Measurements from ENCODE around the gene C1QTNF4. TPM values are rescaled to one million over a fixed set of nuclear protein-coding genes. Genes with fewer than 3 reads are reported as not detected.

The C1QTNF4 gene
- total and polyA plus RNA-seq, 2 donors (not counting 1 experiment from before 2014, with no cell fraction given) = 1.6 TPM; not detected in 1

DNA sequence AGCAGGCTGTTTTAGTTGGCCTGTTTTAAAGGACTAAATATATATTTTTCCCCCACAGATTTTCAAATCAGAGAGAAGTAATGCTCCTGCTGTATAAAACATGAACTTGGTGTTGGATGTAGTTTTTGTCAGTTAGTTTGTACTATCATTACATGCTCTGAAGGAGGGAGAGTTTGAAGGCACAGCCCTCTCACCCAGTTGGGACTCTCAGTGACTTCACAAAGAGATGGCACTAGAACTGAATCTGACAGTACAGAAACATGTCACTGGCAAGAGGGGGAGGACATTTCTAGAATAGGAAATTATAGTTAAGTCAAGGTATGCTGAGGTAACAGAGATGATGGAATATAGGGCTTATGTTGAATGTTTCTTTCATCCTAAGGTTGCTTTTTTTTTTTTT lies 21.0 kb upstream of the C1QTNF4 start:
- no peak for DNase-seq
- ATAC-seq (ENCODE audit: low read depth) = no peak
- Mint-ChIP-seq H3K27me3 (no peaks in the 10 kb centered on the region), H3K27ac (no peak overlapping the region), H3K4me1 (peaks cover 15% of the 10 kb centered on the region), H3K4me3 (no peak overlapping the region), H3K9me3 (ENCODE audit: insufficient read depth) (no peaks in the 10 kb centered on the region)
- Histone ChIP-seq H3K9ac (ENCODE audit: low read length) (no peak overlapping the region), H3K4me3 (ENCODE audit: control extremely low read depth in 1 of 5, extremely low read depth in 1 of 5, insufficient read depth in 1 of 5, low read depth in 2 of 5, low read length in 4 of 5) (no peak overlapping the region), H3K27me3 (replicated peaks in 1 of 4; ENCODE audit: control extremely low read depth in 1 of 4, control insufficient read depth in 3 of 4, insufficient read depth in 4 of 4, low read length in 3 of 4) (no peaks in the 10 kb centered on the region), H2AFZ (ENCODE audit: insufficient read depth, low read depth, low read length, poor library complexity, severe bottlenecking) (no peak overlapping the region), H4K20me1 (ENCODE audit: control insufficient read depth, insufficient read depth, low read length, poor library complexity, severe bottlenecking) (no peaks in the 10 kb centered on the region), H3K27ac (ENCODE audit: low read length in 2 of 2) (no peak overlapping the region), H3K79me2 (ENCODE audit: control insufficient read depth, insufficient read depth, low read length) (no peaks in the 10 kb centered on the region), H3K36me3 (replicated peaks in 1 of 2; ENCODE audit: control extremely low read depth in 1 of 2, control insufficient read depth in 1 of 2, extremely low read depth in 1 of 2, insufficient read depth in 2 of 2, low read length in 1 of 2) (peaks cover 15 to 17% of the 10 kb centered on the region in 2 experiments), H3K4me2 (replicated peaks; ENCODE audit: low read depth, low read length, poor library complexity, severe bottlenecking) (no peak overlapping the region), H3K4me1 (ENCODE audit: control insufficient read depth in 2 of 2, insufficient read depth in 2 of 2, low read length in 2 of 2) (peaks cover 12 to 16% of the 10 kb centered on the region in 2 donors), H3K9me3 (ENCODE audit: control extremely low read depth in 1 of 3, control insufficient read depth in 2 of 3, insufficient read depth in 1 of 3, low read length in 2 of 3) (no peaks in the 10 kb centered on the region)
- intact Hi-C loops (cut with micrococcal nuclease) = no loop called here
- no peak for TF ChIP-seq EZH2 (IDR thresholded peaks at IDR 0.05; ENCODE audit: borderline replicate concordance, insufficient read depth, low read depth, low read length, poor library complexity, severe bottlenecking)
- TF ChIP-seq, protein P1, sequence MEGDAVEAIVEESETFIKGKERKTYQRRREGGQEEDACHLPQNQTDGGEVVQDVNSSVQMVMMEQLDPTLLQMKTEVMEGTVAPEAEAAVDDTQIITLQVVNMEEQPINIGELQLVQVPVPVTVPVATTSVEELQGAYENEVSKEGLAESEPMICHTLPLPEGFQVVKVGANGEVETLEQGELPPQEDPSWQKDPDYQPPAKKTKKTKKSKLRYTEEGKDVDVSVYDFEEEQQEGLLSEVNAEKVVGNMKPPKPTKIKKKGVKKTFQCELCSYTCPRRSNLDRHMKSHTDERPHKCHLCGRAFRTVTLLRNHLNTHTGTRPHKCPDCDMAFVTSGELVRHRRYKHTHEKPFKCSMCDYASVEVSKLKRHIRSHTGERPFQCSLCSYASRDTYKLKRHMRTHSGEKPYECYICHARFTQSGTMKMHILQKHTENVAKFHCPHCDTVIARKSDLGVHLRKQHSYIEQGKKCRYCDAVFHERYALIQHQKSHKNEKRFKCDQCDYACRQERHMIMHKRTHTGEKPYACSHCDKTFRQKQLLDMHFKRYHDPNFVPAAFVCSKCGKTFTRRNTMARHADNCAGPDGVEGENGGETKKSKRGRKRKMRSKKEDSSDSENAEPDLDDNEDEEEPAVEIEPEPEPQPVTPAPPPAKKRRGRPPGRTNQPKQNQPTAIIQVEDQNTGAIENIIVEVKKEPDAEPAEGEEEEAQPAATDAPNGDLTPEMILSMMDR (IDR thresholded peaks at IDR 0.05) = no peak
- POLR2A ChIA-PET = interaction anchor here (0.7 kb wide), 1 partner anchor 143 kb away, joined by 13 read pairs; no protein-coding TSS in a partner anchor
- CTCF ChIA-PET = interaction anchor here (0.6 kb wide), 1 partner anchor 60 kb away, joined by 5 read pairs; no protein-coding TSS in a partner anchor

DNA sequence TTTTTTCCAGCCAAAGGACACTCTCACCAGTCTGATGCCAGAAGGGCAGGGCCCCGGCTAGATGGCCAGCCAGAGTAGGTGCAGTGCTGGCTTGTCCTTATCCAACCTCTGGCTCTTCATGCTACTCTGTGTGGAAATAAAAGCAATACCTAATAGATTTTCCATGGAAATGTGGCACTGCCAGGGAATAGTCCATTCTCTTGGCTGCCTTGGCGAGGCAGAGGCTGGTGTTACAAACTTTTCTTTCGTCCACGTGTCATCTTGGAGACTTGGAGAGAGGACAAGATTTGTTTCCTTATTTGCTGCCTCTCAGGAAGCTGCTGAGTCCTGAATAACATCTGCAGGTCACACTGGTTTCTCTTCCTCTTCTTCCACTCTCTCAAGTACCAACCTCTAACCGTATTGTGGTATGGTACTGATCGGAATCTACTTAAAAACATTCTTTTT lies 17.2 kb upstream of the C1QTNF4 start:
- H2AFZ ChIP-seq (ENCODE audit: insufficient read depth, low read depth, low read length, poor library complexity, severe bottlenecking) = peak overlapping the region; percentile 12
- peak overlapping the region; percentile 15 for H3K9ac ChIP-seq (ENCODE audit: low read length)
- H3K4me3 ChIP-seq (ENCODE audit: control extremely low read depth in 1 of 5, extremely low read depth in 1 of 5, insufficient read depth in 1 of 5, low read depth in 2 of 5, low read length in 4 of 5) = peak overlapping the region in 1 of 5 experiments; percentile 22
- TF ChIP-seq EZH2 (IDR thresholded peaks at IDR 0.05; ENCODE audit: borderline replicate concordance, insufficient read depth, low read depth, low read length, poor library complexity, severe bottlenecking) = no peak
- TF ChIP-seq, protein P1 (IDR thresholded peaks at IDR 0.05) = no peak
- no peaks in the 10 kb centered on the region for H3K27me3 ChIP-seq (replicated peaks in 1 of 4; ENCODE audit: control extremely low read depth in 1 of 4, control insufficient read depth in 3 of 4, insufficient read depth in 4 of 4, low read length in 3 of 4)
- ChIA-PET POLR2A (no interaction called here), CTCF (no interaction called here)
- DNase-seq (peak; percentile 65), ATAC-seq (ENCODE audit: low read depth) (peak; percentile 88)
- H3K4me3 Mint-ChIP-seq = peak overlapping the region; percentile 65
- H3K27ac ChIP-seq (ENCODE audit: low read length in 2 of 2) = peak overlapping the region in 1 of 2 donors; percentile 50
- no peaks in the 10 kb centered on the region for H3K9me3 Mint-ChIP-seq (ENCODE audit: insufficient read depth)
- peaks cover 15% of the 10 kb centered on the region for H3K4me1 Mint-ChIP-seq
- peak overlapping the region; percentile 53 for H3K4me2 ChIP-seq (replicated peaks; ENCODE audit: low read depth, low read length, poor library complexity, severe bottlenecking)
- 16% methylated on average over 3 of the region's 6 CpGs for WGBS (ENCODE audit: insufficient coverage)
- H3K9me3 ChIP-seq (ENCODE audit: control extremely low read depth in 1 of 3, control insufficient read depth in 2 of 3, insufficient read depth in 1 of 3, low read length in 2 of 3) = no peaks in the 10 kb centered on the region
- no peaks in the 10 kb centered on the region for H3K79me2 ChIP-seq (ENCODE audit: control insufficient read depth, insufficient read depth, low read length)
- H3K36me3 ChIP-seq (replicated peaks in 1 of 2; ENCODE audit: control extremely low read depth in 1 of 2, control insufficient read depth in 1 of 2, extremely low read depth in 1 of 2, insufficient read depth in 2 of 2, low read length in 1 of 2) = no peaks in the 10 kb centered on the region
- H3K27ac Mint-ChIP-seq = peak overlapping the region; percentile 33
- H4K20me1 ChIP-seq (ENCODE audit: control insufficient read depth, insufficient read depth, low read length, poor library complexity, severe bottlenecking) = no peaks in the 10 kb centered on the region
- intact Hi-C loops (cut with micrococcal nuclease) = no loop called here
- H3K4me1 ChIP-seq (ENCODE audit: control insufficient read depth in 2 of 2, insufficient read depth in 2 of 2, low read length in 2 of 2) = peaks cover 12 to 16% of the 10 kb centered on the region in 2 donors
- H3K27me3 Mint-ChIP-seq = no peaks in the 10 kb centered on the region

Measured in B cell (primary cell).